Left ventricle myocardium inferior (tissue), 1 donor: ENCODE measurements around the gene TIMM22. TPM values are rescaled to one million over a fixed set of nuclear protein-coding genes. Genes with fewer than 3 reads are reported as not detected.

Source experiments
- DNase-seq: peaks from one replicate; pipeline ENCODE4 v3.0.0-alpha.2; 2020
- H3K27ac ChIP-seq: fragments of 200-600 bp; replicated peaks from 2 replicates; pipeline ENCODE4 v1.8.0; 2021
- H3K27me3 ChIP-seq: fragments of 200-600 bp; 2 replicates; pipeline ENCODE4 v1.8.0; 2021; ENCODE audit warnings: low read depth
- H3K36me3 ChIP-seq: fragments of 200-600 bp; 2 replicates; pipeline ENCODE4 v1.8.0; 2021
- H3K4me1 ChIP-seq: fragments of 200-600 bp; 2 replicates; pipeline ENCODE4 v1.8.0; 2021
- H3K4me3 ChIP-seq: fragments of 200-600 bp; 2 replicates; pipeline ENCODE4 v1.8.0; 2021; ENCODE audit warnings: mild to moderate bottlenecking, moderate library complexity
- H3K9me3 ChIP-seq: fragments of 200-600 bp; replicated peaks from 2 replicates; pipeline ENCODE4 v1.8.0; 2021
- intact Hi-C: fragments of 100-400 bp; cut with micrococcal nuclease; formaldehyde crosslinking; loops from one replicate; pipeline ENCODE4 v1.11.0; 2022
- total RNA-seq: library from RNA; stranded (reverse); fragmentation: NEBNext Ultra II Directional; extraction: Animal tissue kit (Norgen Biotek cat#: 25700); gene quantifications from one replicate; pipeline ENCODE4 v1.2.1, GENCODE V29; 2021
- TF ChIP-seq, protein P1 (sequence below): fragments of 200-600 bp; IDR thresholded peaks from 2 replicates; pipeline ENCODE4 v1.8.0; 2021; ENCODE audit warnings: antibody characterized with exemption, mild to moderate bottlenecking, borderline replicate concordance
- donor health status: DM: no; HTN: yes; CAD: no; lungs with severe emphysema.

Gene TIMM22
- total RNA-seq, 1 donor from 2014 or later, result 17.6 TPM

DNA sequence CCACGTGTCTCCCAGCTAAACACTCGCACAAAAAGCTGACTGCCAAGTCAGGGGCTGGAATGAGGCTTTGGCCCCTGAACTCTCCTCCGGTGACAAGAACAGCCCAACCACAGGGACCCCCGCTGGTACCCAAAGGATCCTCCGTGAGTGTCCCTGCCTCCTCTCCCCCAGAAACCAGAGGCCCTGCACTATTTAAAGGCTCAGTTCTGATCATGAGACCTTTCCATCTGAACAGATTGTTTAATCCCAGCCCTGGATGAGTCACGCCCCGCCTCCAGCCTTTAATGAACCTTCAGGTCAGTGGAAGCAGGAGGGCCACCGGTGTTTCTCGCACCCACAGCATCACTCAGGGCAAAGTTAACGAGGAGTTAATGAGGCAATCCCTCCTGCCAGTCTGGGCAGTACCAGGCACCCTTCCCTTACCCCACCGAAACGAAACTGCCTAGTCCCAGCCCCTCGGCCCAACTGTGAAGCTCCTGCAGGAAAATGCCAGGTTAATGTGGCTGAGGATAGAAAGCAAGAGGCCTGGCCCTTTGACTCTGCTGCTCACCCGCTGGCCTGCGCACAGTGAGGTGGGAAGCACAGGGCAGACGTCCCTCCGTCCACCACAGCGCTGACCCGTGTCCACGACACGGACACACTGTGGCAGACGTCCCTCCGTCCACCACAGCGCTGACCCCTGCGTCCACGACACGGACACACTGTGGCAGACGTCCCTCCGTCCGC lies 32.4 kb downstream of the TIMM22 start:
- Histone ChIP-seq H3K4me1 (peaks cover 87% of the 10 kb centered on the region), H3K27ac (peak overlapping the region; percentile 83), H3K9me3 (no peaks in the 10 kb centered on the region), H3K4me3 (peak overlapping the region; percentile 68), H3K36me3 (peaks cover 6% of the 10 kb centered on the region), H3K27me3 (no peaks in the 10 kb centered on the region)
- DNase-seq, result peak; percentile 58
- TF ChIP-seq, protein P1, sequence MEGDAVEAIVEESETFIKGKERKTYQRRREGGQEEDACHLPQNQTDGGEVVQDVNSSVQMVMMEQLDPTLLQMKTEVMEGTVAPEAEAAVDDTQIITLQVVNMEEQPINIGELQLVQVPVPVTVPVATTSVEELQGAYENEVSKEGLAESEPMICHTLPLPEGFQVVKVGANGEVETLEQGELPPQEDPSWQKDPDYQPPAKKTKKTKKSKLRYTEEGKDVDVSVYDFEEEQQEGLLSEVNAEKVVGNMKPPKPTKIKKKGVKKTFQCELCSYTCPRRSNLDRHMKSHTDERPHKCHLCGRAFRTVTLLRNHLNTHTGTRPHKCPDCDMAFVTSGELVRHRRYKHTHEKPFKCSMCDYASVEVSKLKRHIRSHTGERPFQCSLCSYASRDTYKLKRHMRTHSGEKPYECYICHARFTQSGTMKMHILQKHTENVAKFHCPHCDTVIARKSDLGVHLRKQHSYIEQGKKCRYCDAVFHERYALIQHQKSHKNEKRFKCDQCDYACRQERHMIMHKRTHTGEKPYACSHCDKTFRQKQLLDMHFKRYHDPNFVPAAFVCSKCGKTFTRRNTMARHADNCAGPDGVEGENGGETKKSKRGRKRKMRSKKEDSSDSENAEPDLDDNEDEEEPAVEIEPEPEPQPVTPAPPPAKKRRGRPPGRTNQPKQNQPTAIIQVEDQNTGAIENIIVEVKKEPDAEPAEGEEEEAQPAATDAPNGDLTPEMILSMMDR, result no peak
- intact Hi-C loops, result no loop called here

DNA sequence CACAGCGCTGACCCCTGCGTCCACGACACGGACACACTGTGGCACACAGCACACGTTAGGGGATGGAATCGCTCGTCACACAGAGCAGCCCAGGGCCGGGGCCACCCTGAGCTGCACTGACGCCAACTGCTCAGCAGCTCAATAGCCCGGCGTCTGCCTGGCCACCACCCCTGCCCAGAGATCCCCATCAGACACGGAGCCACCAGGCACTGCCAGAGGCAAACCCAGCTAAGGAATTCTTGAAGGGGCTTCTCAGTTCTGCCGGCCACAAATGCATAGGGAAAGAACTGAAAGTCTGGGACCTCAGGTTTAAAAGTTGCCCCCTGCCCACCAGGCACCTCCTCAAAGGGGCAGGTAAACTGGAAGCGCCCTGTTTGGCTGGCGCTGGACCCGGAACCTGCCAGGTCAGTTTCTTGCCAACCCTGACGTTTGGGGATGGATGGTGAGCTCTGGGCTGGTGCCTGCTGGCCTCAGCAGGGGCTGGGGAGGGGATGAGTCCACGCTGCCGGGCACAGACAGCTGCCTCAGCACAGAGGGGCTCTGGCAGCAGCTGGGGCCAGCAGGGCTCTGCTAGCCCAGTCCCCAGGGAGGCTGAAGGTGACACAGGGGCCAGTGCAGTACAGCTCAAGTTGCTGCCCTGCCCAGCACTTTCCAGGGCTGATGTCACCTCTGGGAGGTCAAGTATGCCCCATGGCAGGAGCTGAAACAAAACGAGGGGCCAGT lies 33.2 kb downstream of the TIMM22 start:
- Histone ChIP-seq H3K4me3 (peak overlapping the region; percentile 68), H3K4me1 (peaks cover 87% of the 10 kb centered on the region), H3K36me3 (peaks cover 12% of the 10 kb centered on the region), H3K27me3 (no peaks in the 10 kb centered on the region), H3K9me3 (no peaks in the 10 kb centered on the region), H3K27ac (peak overlapping the region; percentile 83)
- no peak for DNase-seq
- TF ChIP-seq, protein P1, result no peak
- intact Hi-C loops, result no loop called here

DNA sequence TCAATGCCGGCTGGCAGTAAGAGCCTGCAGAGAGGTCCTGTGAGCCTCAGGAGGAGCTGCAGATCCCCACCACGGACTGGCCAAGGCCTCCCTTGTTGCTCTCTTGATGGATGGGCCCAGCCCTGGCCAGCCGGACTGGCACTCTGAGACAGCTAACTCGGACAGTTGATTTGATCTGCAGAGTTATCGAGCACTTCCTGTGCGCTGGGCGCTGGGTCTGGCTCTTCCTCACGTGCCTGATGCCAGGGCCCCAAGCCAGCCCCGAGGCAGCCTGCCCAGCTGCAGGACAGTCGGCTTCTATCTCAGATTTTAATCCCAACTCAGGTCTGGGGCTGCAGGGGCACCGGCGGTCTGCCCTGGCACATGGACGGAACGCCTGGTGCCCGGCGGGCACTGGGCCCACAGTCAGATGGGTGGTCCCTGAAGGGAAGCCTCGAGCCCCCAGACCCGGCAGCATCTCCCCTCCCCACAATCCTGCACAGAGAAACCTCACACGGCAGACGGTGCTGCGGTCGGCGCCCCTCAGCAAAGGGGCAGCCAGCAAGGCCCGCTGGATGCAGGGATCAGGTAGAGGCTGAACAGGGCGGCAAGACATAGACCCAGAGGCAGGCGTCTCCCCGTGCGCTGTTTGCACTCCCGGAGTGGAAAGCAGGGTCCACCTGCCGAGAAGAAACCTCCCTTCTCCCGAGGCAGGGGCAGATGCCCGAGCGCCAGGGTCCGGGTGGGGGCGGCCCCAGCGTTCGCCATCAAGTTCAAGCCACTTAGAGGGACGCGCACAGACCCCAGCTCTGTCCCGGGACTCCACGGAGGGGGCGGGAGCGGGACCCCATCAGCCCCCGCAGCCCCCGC lies 34.0 kb downstream of the TIMM22 start:
- TF ChIP-seq, protein P1, result no peak
- Histone ChIP-seq H3K4me1 (peaks cover 84% of the 10 kb centered on the region), H3K27me3 (no peaks in the 10 kb centered on the region), H3K4me3 (peak overlapping the region; percentile 68), H3K9me3 (no peaks in the 10 kb centered on the region), H3K27ac (peak overlapping the region; percentile 83), H3K36me3 (peaks cover 12% of the 10 kb centered on the region)
- DNase-seq, result peak; percentile 66
- intact Hi-C loops, result no loop called here

DNA sequence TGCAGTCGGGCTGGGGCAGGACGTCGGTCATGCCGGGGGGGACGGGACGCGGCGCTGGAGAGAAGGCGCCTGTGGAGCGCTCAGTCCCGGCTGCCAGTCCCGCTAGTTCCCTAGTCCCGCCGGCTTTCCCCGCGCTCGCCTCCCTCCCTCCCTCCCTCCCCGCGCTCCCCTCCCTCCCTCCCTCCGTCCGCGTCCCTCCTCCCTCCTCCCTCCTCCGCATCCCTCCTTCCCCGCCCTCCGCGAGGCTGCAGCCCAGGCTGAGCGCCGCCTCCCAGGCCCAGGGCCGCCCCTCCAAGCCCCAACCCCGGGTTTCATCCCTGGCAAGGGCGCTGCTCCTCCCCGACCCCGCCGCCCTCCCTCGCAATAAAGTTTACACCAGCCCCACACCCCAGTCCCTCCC lies 34.8 kb downstream of the TIMM22 start:
- TF ChIP-seq, protein P1, result no peak
- peak; percentile 83 for DNase-seq
- Histone ChIP-seq H3K9me3 (no peaks in the 10 kb centered on the region), H3K27me3 (no peaks in the 10 kb centered on the region), H3K4me1 (peaks cover 84% of the 10 kb centered on the region), H3K27ac (peak overlapping the region; percentile 83), H3K36me3 (peaks cover 6% of the 10 kb centered on the region), H3K4me3 (peak overlapping the region; percentile 68)
- intact Hi-C loops, result no loop called here

DNA sequence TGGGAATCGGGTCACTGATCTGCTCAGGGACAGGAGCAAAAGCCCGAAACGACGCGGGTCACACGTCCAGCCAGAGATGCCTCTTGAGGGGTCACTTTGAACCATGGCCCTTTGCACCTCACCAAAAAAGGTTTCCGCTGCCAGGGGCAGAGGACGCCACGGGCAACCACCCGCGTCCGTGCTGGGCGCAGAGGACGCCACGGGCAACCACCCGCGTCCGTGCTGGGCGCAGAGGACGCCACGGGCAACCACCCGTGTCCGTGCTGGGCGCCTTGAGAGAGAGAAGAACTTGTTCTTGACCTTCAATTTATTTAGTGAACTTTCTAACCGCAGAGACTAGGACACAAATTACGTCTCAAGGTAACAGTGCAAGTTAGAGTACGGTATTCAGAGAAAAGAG lies 35.5 kb downstream of the TIMM22 start:
- Histone ChIP-seq H3K9me3 (no peaks in the 10 kb centered on the region), H3K27ac (no peak overlapping the region), H3K4me3 (peak overlapping the region; percentile 68), H3K27me3 (no peaks in the 10 kb centered on the region), H3K36me3 (peaks cover 9% of the 10 kb centered on the region), H3K4me1 (peaks cover 81% of the 10 kb centered on the region)
- TF ChIP-seq, protein P1, result no peak
- intact Hi-C loops, result no loop called here
- DNase-seq, result no peak
